PFSK-1 (cell line): Measurements from ENCODE around the gene ARHGAP28.

Experiments
- POLR2AphosphoS5 ChIP-seq: IDR thresholded peaks from 2 replicates; pipeline ENCODE4 v1.6.1; 2012; ENCODE audit warnings: low read depth, mild to moderate bottlenecking, control low read depth, low read length, moderate library complexity
- TAF1 ChIP-seq: IDR thresholded peaks from 2 replicates; pipeline ENCODE4 v1.6.1; 2012; ENCODE audit warnings: low read length, control low read depth, borderline replicate concordance; ENCODE audit not compliant: insufficient read depth

DNA sequence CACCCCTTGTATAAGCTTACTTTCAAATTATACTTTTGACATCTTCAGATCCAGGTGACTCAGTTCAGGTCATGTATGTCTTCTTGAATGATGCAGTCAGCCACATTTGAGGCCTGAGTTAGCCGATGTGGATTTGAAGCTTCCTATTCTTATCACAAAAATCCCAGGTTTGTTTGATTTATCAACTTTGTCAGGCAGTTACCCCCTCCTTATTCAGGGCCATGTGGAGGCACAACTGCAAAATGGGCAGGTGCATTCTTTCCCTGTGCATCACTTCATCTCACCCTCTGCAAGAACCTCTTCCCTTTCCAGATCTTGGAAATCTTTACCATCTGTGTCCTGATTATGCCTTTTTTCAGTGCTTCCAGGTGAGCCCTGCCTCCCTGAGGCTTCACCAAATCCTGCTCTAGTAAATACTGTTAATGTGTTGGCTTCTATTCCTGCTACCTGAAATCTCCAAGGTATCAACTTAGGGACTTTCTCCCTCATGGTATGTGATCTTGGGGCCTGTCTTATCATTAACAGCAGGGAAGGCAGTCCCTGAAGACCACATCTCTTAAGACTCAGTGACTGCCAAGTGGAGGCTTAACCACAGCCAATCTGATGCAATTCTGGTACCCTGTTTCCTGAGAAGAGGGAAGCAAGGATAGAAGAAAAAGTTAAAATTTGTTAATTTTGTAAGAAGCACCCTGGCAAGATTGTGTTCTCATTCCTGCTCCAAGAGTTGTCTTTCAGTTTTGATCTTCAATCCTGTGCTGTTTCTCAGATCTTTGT lies 9.4 kb upstream of the ARHGAP28 start:
- TF ChIP-seq POLR2AphosphoS5 (no peak), TAF1 (no peak)
